Mesenchymal stem cell (in vitro differentiated cells and primary cell): ENCODE data around the gene VWA3B.

Source experiments
- DNase-seq: peaks from one replicate; pipeline ENCODE4 v3.0.0-alpha.2; 2013
- H2AFZ ChIP-seq: one replicate; pipeline ENCODE4 v1.6.1; 2013; ENCODE audit warnings: low read depth, mild to moderate bottlenecking, control low read depth, inconsistent platforms, low read length, moderate library complexity
- H2AK5ac ChIP-seq: 2 replicates; pipeline ENCODE4 v1.6.1; 2013; ENCODE audit warnings: low read length, moderate library complexity, mild to moderate bottlenecking, inconsistent platforms; ENCODE audit not compliant: severe bottlenecking
- H2BK120ac ChIP-seq: one replicate; pipeline ENCODE4 v1.6.1; 2013; ENCODE audit warnings: low read depth, mild to moderate bottlenecking, inconsistent platforms, low read length, moderate library complexity
- H2BK12ac ChIP-seq, 2 experiments: one replicate each; pipeline ENCODE4 v1.6.1; 2013; ENCODE audit warnings: inconsistent platforms in 2 of 2, low read length in 2 of 2, mild to moderate bottlenecking in 2 of 2, moderate library complexity in 2 of 2, control low read depth in 1 of 2
- H2BK15ac ChIP-seq: one replicate; pipeline ENCODE4 v1.6.1; 2013; ENCODE audit warnings: mild to moderate bottlenecking, low read depth, inconsistent platforms; ENCODE audit not compliant: poor library complexity, severe bottlenecking
- H2BK5ac ChIP-seq: 2 replicates; pipeline ENCODE4 v1.6.1; 2013; ENCODE audit warnings: low read depth, mild to moderate bottlenecking, low read length, control low read depth, inconsistent platforms; ENCODE audit not compliant: poor library complexity, severe bottlenecking
- H3K14ac ChIP-seq, 2 experiments: one replicate each; pipeline ENCODE4 v1.6.1; 2013; ENCODE audit warnings: inconsistent platforms in 2 of 2, low read length in 2 of 2, control low read depth in 1 of 2, mild to moderate bottlenecking in 1 of 2, moderate library complexity in 1 of 2
- H3K18ac ChIP-seq, 2 experiments: one replicate each; pipeline ENCODE4 v1.6.1; 2013; ENCODE audit warnings: inconsistent platforms in 2 of 2, low read length in 2 of 2, control low read depth in 1 of 2, low read depth in 1 of 2, mild to moderate bottlenecking in 1 of 2
- H3K23ac ChIP-seq, 2 experiments: one replicate each; pipeline ENCODE4 v1.6.1; 2013; ENCODE audit warnings: inconsistent platforms in 2 of 2, low read length in 2 of 2, mild to moderate bottlenecking in 2 of 2, moderate library complexity in 2 of 2, control low read depth in 1 of 2
- H3K27ac ChIP-seq: 2 replicates; pipeline ENCODE4 v1.5.1; 2013; ENCODE audit warnings: mild to moderate bottlenecking, moderate library complexity, low read length, control low read depth, inconsistent platforms; ENCODE audit not compliant: poor library complexity, severe bottlenecking
- H3K27me3 ChIP-seq, 2 experiments: 2 replicates each; pipeline versions ENCODE4 v1.6.1 to v1.7.0; 2013; ENCODE audit warnings: low read length in 2 of 2, mild to moderate bottlenecking in 2 of 2, moderate library complexity in 2 of 2, control low read depth in 1 of 2, inconsistent platforms in 1 of 2; ENCODE audit not compliant: control insufficient read depth in 1 of 2, insufficient read depth in 1 of 2
- H3K36me3 ChIP-seq, 2 experiments: 2 replicates each; pipeline versions ENCODE4 v1.6.1 to v1.7.0; 2013; ENCODE audit warnings: low read length in 2 of 2, control low read depth in 1 of 2, inconsistent platforms in 1 of 2, low read depth in 1 of 2, mild to moderate bottlenecking in 1 of 2; ENCODE audit not compliant: insufficient read depth in 2 of 2, control insufficient read depth in 1 of 2
- H3K4ac ChIP-seq, 2 experiments: one replicate each; pipeline ENCODE4 v1.6.1; 2013; ENCODE audit warnings: inconsistent platforms in 2 of 2, low read length in 2 of 2, mild to moderate bottlenecking in 2 of 2, moderate library complexity in 2 of 2, control low read depth in 1 of 2, low read depth in 1 of 2
- H3K4me1 ChIP-seq: 2 replicates; pipeline ENCODE4 v1.6.1; 2013; ENCODE audit warnings: low read depth, low read length, control low read depth; ENCODE audit not compliant: control insufficient read depth, insufficient read depth
- H3K4me2 ChIP-seq: 2 replicates; pipeline ENCODE4 v1.6.1; 2013; ENCODE audit warnings: low read length, mild to moderate bottlenecking, inconsistent platforms; ENCODE audit not compliant: poor library complexity, severe bottlenecking
- H3K4me3 ChIP-seq, 2 experiments: 2 replicates each; pipeline versions ENCODE4 v1.5.1 to v1.7.0; 2013; ENCODE audit warnings: low read length in 2 of 2, mild to moderate bottlenecking in 2 of 2, control low read depth in 1 of 2, low read depth in 1 of 2; ENCODE audit not compliant: insufficient read depth in 1 of 2
- H3K79me1 ChIP-seq: replicated peaks from 2 replicates; pipeline ENCODE4 v1.6.1; 2013; ENCODE audit warnings: mild to moderate bottlenecking, control low read depth, low read length, inconsistent platforms; ENCODE audit not compliant: poor library complexity, severe bottlenecking
- H3K9ac ChIP-seq: 2 replicates; pipeline ENCODE4 v1.7.0; 2013; ENCODE audit warnings: mild to moderate bottlenecking, low read length, moderate library complexity
- H3K9me3 ChIP-seq: 2 replicates; pipeline ENCODE4 v1.7.0; 2013; ENCODE audit warnings: mild to moderate bottlenecking, low read length; ENCODE audit not compliant: control insufficient read depth
- H4K8ac ChIP-seq: one replicate; pipeline ENCODE4 v1.6.1; 2013; ENCODE audit warnings: inconsistent platforms, mild to moderate bottlenecking, low read length, moderate library complexity
- H4K91ac ChIP-seq: one replicate; pipeline ENCODE4 v1.6.1; 2013; ENCODE audit warnings: mild to moderate bottlenecking, low read length, inconsistent platforms
- WGBS: methylation state at CpG from one replicate; pipeline ENCODE4 v1.1.7; 2013; ENCODE audit warnings: mixed read lengths; 5-methylcytosine and 5-hydroxymethylcytosine counted together

Gene VWA3B

GRCh38 chr2:98308068-98308467 is 221.1 kb downstream of the VWA3B start:
- no peak overlapping the region for H3K23ac ChIP-seq
- H3K18ac ChIP-seq, result no peak overlapping the region
- 93% methylated on average over 8 of the region's 8 CpGs for WGBS

GRCh38 chr2:98308532-98308931 is 221.6 kb downstream of the VWA3B start:
- no peak overlapping the region for H2AK5ac ChIP-seq
- H3K4me3 ChIP-seq, result peak overlapping the region in 1 of 2 experiments; percentile 50
- no peak overlapping the region for H2AFZ ChIP-seq
- H3K27ac ChIP-seq, result no peak overlapping the region
- H2BK12ac ChIP-seq, result no peak overlapping the region
- H3K4me1 ChIP-seq, result no peaks in the 10 kb centered on the region
- no peaks in the 10 kb centered on the region for H3K36me3 ChIP-seq
- H3K27me3 ChIP-seq, result peaks cover 27 to 61% of the 10 kb centered on the region in 2 experiments
- no peak overlapping the region for H3K18ac ChIP-seq
- H2BK15ac ChIP-seq, result no peak overlapping the region
- WGBS, result 82% methylated on average over 4 of the region's 4 CpGs
- H3K9ac ChIP-seq, result peak overlapping the region; percentile 19
- no peak overlapping the region for H4K91ac ChIP-seq
- H3K4ac ChIP-seq, result no peak overlapping the region
- no peak overlapping the region for H2BK120ac ChIP-seq
- no peak overlapping the region for H3K4me2 ChIP-seq
- H2BK5ac ChIP-seq, result no peak overlapping the region
- no peak overlapping the region for H4K8ac ChIP-seq
- peak overlapping the region in 1 of 2 experiments; percentile 82 for H3K14ac ChIP-seq
- no peaks in the 10 kb centered on the region for H3K9me3 ChIP-seq
- DNase-seq, result no peak
- H3K23ac ChIP-seq, result no peak overlapping the region
- H3K79me1 ChIP-seq, result no peaks in the 10 kb centered on the region

More at GRCh38 chr2:98308068-98308467, 221.1 kb downstream of the VWA3B start:
- peaks cover 27 to 58% of the 10 kb centered on the region in 2 experiments for H3K27me3 ChIP-seq
- H2AK5ac ChIP-seq, result no peak overlapping the region
- H2BK120ac ChIP-seq, result no peak overlapping the region
- no peak overlapping the region for H3K4me2 ChIP-seq
- no peak overlapping the region for H4K91ac ChIP-seq
- DNase-seq, result no peak
- no peak overlapping the region for H2BK5ac ChIP-seq
- H3K4ac ChIP-seq, result no peak overlapping the region
- no peak overlapping the region for H3K14ac ChIP-seq
- no peaks in the 10 kb centered on the region for H3K36me3 ChIP-seq
- H3K9ac ChIP-seq, result peak overlapping the region; percentile 19
- H3K4me3 ChIP-seq, result peak overlapping the region in 1 of 2 experiments; percentile 50
- H4K8ac ChIP-seq, result no peak overlapping the region
- no peak overlapping the region for H3K27ac ChIP-seq
- H2BK12ac ChIP-seq, result no peak overlapping the region
- no peak overlapping the region for H2BK15ac ChIP-seq
- no peaks in the 10 kb centered on the region for H3K9me3 ChIP-seq
- no peaks in the 10 kb centered on the region for H3K4me1 ChIP-seq
- no peaks in the 10 kb centered on the region for H3K79me1 ChIP-seq
- no peak overlapping the region for H2AFZ ChIP-seq

- no peak overlapping the region for H2BK15ac ChIP-seq
- no peak overlapping the region for H2AFZ ChIP-seq
- no peak overlapping the region for H3K23ac ChIP-seq
- H3K27ac ChIP-seq, result no peak overlapping the region
- H2BK12ac ChIP-seq, result no peak overlapping the region
- no peaks in the 10 kb centered on the region for H3K36me3 ChIP-seq
- 92% methylated on average over 11 of the region's 11 CpGs for WGBS
- H4K8ac ChIP-seq, result no peak overlapping the region
- no peak overlapping the region for H3K14ac ChIP-seq
- no peak overlapping the region for H3K4me2 ChIP-seq
- no peak overlapping the region for H2BK120ac ChIP-seq
- no peak overlapping the region for H3K9ac ChIP-seq
- H2AK5ac ChIP-seq, result no peak overlapping the region
- no peak for DNase-seq
- H3K18ac ChIP-seq, result no peak overlapping the region
- H4K91ac ChIP-seq, result no peak overlapping the region
- H2BK5ac ChIP-seq, result no peak overlapping the region
- no peak overlapping the region for H3K4me3 ChIP-seq
- no peaks in the 10 kb centered on the region for H3K4me1 ChIP-seq
- no peaks in the 10 kb centered on the region for H3K9me3 ChIP-seq
- peaks cover 22 to 67% of the 10 kb centered on the region in 2 experiments for H3K27me3 ChIP-seq
- no peak overlapping the region for H3K4ac ChIP-seq
- no peaks in the 10 kb centered on the region for H3K79me1 ChIP-seq
These were observed 222.6 kb downstream of the VWA3B start for GRCh38 chr2:98309580-98309979.

GRCh38 chr2:98310010-98310409 is 223.0 kb downstream of the VWA3B start:
- Histone ChIP-seq H3K9ac (no peak overlapping the region), H3K4me3 (no peak overlapping the region), H3K4me2 (no peak overlapping the region), H3K14ac (no peak overlapping the region), H2BK12ac (no peak overlapping the region), H4K91ac (no peak overlapping the region), H3K9me3 (no peaks in the 10 kb centered on the region), H3K27ac (no peak overlapping the region), H2AFZ (no peak overlapping the region), H3K18ac (no peak overlapping the region), H3K79me1 (no peaks in the 10 kb centered on the region), H2AK5ac (no peak overlapping the region), H2BK120ac (no peak overlapping the region), H3K36me3 (no peaks in the 10 kb centered on the region), H3K27me3 (peaks cover 19 to 66% of the 10 kb centered on the region in 2 experiments), H3K4me1 (no peaks in the 10 kb centered on the region), H2BK5ac (no peak overlapping the region), H3K23ac (no peak overlapping the region), H2BK15ac (no peak overlapping the region), H4K8ac (no peak overlapping the region), H3K4ac (no peak overlapping the region)
- 67% methylated on average over 4 of the region's 4 CpGs for WGBS
- DNase-seq, result no peak
